ENCODE results near the gene NLGN1. TPM values are rescaled to one million over a fixed set of nuclear protein-coding genes. Genes with fewer than 3 reads are reported as not detected.

NLGN1 gene
- total RNA-seq, 1 donor from 2014 or later, result 50.2 TPM

- no peaks in the 10 kb centered on the region for H3K9me3 Mint-ChIP-seq (ENCODE audit: unreplicated experiment)
- no peak overlapping the region for H3K27ac Mint-ChIP-seq (ENCODE audit: unreplicated experiment)
- no peaks in the 10 kb centered on the region for H3K27me3 Mint-ChIP-seq (ENCODE audit: unreplicated experiment)
- no peak for DNase-seq
- no peaks in the 10 kb centered on the region for H3K36me3 Mint-ChIP-seq (ENCODE audit: unreplicated experiment)
- TF ChIP-seq CTCF (IDR thresholded peaks at IDR 0.05; ENCODE audit: partially characterized antibody, unreplicated experiment), result no peak
- H3K4me3 Mint-ChIP-seq (ENCODE audit: unreplicated experiment), result no peak overlapping the region
- H3K4me1 Mint-ChIP-seq (ENCODE audit: low read depth, unreplicated experiment), result peaks cover 2% of the 10 kb centered on the region
Observed at GRCh38 chr3:173568623-173569022, 171.1 kb downstream of the NLGN1 start.

GRCh38 chr3:173583496-173583895, 186.0 kb downstream of the NLGN1 start:
- Mint-ChIP-seq H3K4me1 (ENCODE audit: low read depth, unreplicated experiment) (no peaks in the 10 kb centered on the region), H3K4me3 (ENCODE audit: unreplicated experiment) (no peak overlapping the region), H3K27ac (ENCODE audit: unreplicated experiment) (no peak overlapping the region), H3K27me3 (ENCODE audit: unreplicated experiment) (peaks cover 2% of the 10 kb centered on the region), H3K9me3 (ENCODE audit: unreplicated experiment) (peaks cover 2% of the 10 kb centered on the region), H3K36me3 (ENCODE audit: unreplicated experiment) (no peaks in the 10 kb centered on the region)
- DNase-seq, result no peak
- no peak for TF ChIP-seq CTCF (IDR thresholded peaks at IDR 0.05; ENCODE audit: partially characterized antibody, unreplicated experiment)

- peaks cover 2% of the 10 kb centered on the region for H3K9me3 Mint-ChIP-seq (ENCODE audit: unreplicated experiment)
- peak; percentile 81 for TF ChIP-seq CTCF (IDR thresholded peaks at IDR 0.05; ENCODE audit: partially characterized antibody, unreplicated experiment)
- H3K27me3 Mint-ChIP-seq (ENCODE audit: unreplicated experiment), result peaks cover 2% of the 10 kb centered on the region
- no peaks in the 10 kb centered on the region for H3K36me3 Mint-ChIP-seq (ENCODE audit: unreplicated experiment)
- H3K4me3 Mint-ChIP-seq (ENCODE audit: unreplicated experiment), result peak overlapping the region; percentile 96
- DNase-seq, result peak; percentile 51
- no peaks in the 10 kb centered on the region for H3K4me1 Mint-ChIP-seq (ENCODE audit: low read depth, unreplicated experiment)
- no peak overlapping the region for H3K27ac Mint-ChIP-seq (ENCODE audit: unreplicated experiment)
Observed at GRCh38 chr3:173584093-173584837, 186.7 kb downstream of the NLGN1 start.

GRCh38 chr3:173584838-173585831, 187.6 kb downstream of the NLGN1 start:
- no peak for TF ChIP-seq CTCF (IDR thresholded peaks at IDR 0.05; ENCODE audit: partially characterized antibody, unreplicated experiment)
- DNase-seq, result peak; percentile 65
- no peak overlapping the region for H3K27ac Mint-ChIP-seq (ENCODE audit: unreplicated experiment)
- peaks cover 2% of the 10 kb centered on the region for H3K9me3 Mint-ChIP-seq (ENCODE audit: unreplicated experiment)
- peaks cover 2% of the 10 kb centered on the region for H3K27me3 Mint-ChIP-seq (ENCODE audit: unreplicated experiment)
- no peaks in the 10 kb centered on the region for H3K4me1 Mint-ChIP-seq (ENCODE audit: low read depth, unreplicated experiment)
- peak overlapping the region; percentile 96 for H3K4me3 Mint-ChIP-seq (ENCODE audit: unreplicated experiment)
- no peaks in the 10 kb centered on the region for H3K36me3 Mint-ChIP-seq (ENCODE audit: unreplicated experiment)
